GM21526 (cell line): ENCODE results near the gene MTMR2.

ENCODE experiments used
- ATAC-seq: cut with Tn5 transposase; IDR thresholded peaks from one replicate; pipeline ENCODE4 v1.9.1; 2021; ENCODE audit warnings: moderate library complexity; ENCODE audit not compliant: unreplicated experiment, low FRiP score

Gene MTMR2

GRCh38 chr11:95923728-95924413, at the start of gene MTMR2:
TSS of gene MTMR2 (minus strand) at chr11:95924107. CDS start at chr11:95923954, 153 bp downstream.
- peak; percentile 98 for ATAC-seq

- ATAC-seq: no peak
Measured at GRCh38 chr11:95972060-95972459, 48.2 kb upstream of the MTMR2 start.

GRCh38 chr11:95968585-95968984, 44.7 kb upstream of the MTMR2 start:
- no peak for ATAC-seq

DNA sequence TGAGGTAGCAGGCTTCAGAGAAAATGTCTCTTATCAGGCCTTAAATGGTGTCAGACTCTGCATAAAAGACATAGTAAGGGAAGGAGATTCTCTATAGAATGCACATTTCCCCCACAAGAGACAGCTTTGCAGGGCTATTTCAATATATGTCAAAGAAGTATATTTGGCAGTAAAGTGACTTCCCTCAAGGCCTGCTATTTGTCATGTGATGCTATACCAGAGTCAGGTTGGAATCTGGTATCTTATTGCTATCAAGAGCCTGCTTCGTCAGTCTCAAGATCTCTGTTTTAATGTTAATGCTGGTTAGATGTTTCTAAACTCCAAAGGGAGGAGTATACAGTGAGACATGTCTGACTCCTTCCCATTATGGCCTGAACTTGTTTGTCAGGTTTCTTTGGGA, 40.4 kb upstream of the MTMR2 start:
- ATAC-seq: no peak

DNA sequence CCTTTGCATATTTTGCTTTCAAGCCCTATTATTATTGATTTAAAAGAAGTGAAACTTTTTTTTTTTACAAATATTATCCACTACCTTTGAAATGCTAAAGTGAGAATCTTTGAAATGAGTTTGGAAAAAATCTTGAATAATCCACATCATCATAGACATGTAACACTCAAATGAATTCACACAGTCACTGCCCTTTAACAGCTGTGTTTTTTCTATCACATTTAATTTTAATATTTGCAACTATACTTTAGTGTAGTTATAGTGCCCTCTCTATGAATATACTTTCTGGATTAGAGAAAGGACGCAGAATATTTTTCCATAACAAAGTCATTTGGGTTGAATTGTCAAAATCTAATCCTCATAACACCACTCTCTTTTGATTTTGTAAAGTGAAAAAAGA, 37.9 kb upstream of the MTMR2 start:
- no peak for ATAC-seq

DNA sequence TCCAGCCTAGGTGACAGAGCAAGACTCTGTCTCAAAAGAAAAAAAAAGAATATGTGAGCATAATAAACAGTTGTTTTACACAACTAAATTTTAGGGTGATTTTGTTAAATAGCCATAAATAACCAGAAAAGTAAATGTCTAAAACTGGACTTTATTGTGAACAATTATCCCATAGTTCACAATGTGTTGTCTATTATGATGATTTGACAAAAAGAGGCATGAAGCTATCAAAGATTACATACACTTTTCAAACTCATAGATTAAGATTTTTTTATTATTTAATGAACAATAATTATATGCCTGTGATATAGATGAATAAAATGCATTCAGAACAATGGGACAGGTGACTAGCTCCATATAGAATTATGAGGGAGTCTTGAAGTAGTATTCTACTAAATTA, 27.0 kb upstream of the MTMR2 start:
- ATAC-seq: no peak

DNA sequence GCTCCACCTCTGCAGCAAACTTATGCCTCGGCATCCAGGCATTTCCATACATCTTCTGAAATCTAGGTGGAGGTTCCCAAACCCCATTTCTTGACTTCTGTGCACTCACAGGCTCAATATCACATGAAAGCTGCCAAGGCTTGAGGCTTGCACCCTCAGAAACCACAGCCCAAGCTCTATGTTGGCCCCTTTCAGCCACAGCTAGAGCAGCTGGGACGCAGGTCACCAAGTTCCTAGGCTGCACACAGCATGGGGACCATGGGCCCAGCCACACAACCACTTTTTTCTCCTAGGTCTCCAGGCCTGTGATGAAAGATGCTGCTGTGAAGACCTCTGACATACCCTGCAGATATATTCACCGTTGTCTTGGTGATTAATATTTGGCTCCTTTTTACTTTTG, 24.7 kb upstream of the MTMR2 start:
- ATAC-seq: no peak

- ATAC-seq: no peak
Measured at GRCh38 chr11:95944623-95945022, 20.7 kb upstream of the MTMR2 start.

- no peak for ATAC-seq
Measured at GRCh38 chr11:95943546-95943945, 19.6 kb upstream of the MTMR2 start.

GRCh38 chr11:95939091-95939490, 15.2 kb upstream of the MTMR2 start:
- ATAC-seq: no peak

DNA sequence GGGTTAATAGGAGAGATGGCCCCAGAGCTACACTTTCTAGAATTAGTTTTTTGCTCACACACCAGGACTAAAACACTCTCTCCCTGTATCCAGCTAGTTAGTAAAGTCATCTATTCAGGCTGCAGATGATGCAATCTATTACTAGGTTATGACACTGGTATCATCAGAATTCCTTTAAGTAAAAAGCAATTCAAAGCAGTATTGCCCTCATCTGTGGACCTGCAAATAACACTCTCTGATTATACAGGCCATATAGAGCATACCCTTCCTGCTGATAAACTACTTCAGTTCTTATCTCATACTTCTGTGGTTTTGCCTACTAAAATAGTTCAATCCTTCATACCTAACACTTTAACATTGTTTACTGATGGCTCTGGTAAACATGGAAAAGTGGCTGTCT, 13.5 kb upstream of the MTMR2 start:
- ATAC-seq: no peak

DNA sequence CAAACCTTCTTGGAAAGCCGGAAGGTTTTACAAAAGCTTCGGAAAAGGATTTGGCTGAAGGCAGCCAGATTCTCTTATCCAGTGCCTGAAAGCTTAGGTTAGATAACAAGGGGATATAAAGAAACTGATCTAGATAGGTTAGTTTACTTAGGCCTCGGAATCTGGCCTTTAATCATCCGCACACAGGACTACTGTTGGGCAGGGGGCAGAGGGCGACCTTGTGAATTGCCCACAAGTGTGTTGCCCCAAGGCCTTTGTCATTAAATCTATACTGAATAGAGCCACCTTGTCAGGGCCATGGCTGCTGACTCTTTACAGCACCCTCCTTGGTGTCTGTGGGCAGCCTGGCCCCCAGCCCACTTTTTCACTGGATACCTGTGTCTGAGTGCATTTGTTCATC, 9.7 kb upstream of the MTMR2 start:
- no peak for ATAC-seq

DNA sequence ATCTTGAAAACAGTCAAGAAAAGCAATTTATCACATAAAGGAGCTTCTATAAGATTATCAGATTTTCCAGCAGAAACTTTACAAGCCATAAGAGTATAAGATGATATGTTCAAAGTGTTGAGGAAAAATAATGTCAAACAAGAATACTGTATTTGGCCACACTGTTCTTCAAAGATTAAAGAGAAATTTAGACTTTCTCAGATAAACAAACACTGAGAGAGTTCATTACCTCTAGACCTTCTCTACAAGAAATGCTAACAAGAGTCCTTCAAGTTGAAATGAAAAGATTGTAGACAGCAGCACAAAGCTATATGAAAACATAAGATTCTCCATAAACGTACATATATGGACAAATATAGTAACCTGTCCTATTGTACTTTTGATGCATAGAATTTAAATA, 8.0 kb upstream of the MTMR2 start:
- no peak for ATAC-seq

DNA sequence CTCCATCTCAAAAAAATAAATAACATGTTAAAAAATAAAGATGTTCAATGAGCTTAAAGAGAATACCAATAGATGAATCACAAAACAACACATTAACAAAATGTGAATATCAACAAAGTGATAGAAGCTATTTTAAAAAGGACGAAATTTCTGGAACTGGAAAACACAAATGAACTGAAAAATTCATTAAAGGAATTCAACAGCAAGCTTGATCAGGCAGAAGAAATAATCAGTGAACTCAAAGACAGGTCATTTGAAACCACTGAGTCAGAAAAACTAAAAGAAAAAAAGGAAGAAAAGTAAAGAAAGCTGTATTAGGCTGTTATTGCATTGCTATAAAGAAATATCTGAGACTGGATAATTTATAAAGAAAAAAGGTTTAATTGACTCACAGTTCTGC, 7.0 kb upstream of the MTMR2 start:
- no peak for ATAC-seq

- no peak for ATAC-seq
Measured at GRCh38 chr11:95926726-95927125, 2.8 kb upstream of the MTMR2 start.

GRCh38 chr11:95925011-95925410, 1.1 kb upstream of the MTMR2 start:
- no peak for ATAC-seq

DNA sequence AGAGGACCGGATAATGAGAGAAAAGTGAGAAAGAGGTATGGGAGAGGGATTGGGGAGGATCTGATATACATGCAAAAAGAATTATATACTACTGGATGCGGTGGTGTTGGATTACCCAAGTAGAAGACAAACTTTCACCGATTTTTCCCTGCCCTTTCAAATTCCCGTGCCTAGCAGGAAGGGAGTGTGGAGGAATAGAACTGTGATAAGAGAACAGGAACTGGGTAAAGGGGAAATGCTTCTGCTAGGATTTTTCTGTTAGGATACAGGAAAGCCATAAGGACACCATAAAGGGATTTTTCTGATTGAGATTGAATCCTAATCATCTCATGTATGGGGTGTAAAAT, 480 bp upstream of the MTMR2 start:
- ATAC-seq: no peak

GRCh38 chr11:95923439-95923727, 524 bp downstream of the MTMR2 start:
- no peak for ATAC-seq

- no peak for ATAC-seq
Measured at GRCh38 chr11:95922536-95923438, 1.1 kb downstream of the MTMR2 start.

- no peak for ATAC-seq
Measured at GRCh38 chr11:95922099-95922498, 1.8 kb downstream of the MTMR2 start.

- ATAC-seq: no peak
Measured at GRCh38 chr11:95920460-95921105, 3.3 kb downstream of the MTMR2 start.

DNA sequence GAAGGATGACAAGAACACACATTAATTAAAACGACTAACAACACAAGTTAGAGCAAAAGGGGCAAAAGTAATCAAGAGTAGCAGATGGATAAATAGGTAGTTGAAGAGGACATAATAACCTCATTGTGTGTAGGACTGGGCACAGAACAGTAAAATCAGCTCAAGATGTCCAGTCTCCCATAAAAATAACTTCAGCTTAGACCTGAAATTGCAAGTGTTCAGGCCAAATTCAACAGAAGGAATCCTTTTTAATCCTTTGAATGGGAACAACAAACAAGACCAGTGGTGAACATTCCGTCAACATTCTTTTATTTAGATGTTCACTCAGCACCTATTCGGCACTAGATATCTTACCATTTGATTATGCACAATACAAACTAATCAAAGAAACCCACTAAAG, 4.4 kb downstream of the MTMR2 start:
- ATAC-seq: no peak
